GM03348 (cell line): ENCODE results near the gene SORL1.

ENCODE experiments used
- DNase-seq: peaks from one replicate; pipeline ENCODE4 v3.0.0; 2012; ENCODE audit warnings: low spot score

Gene SORL1

GRCh38 chr11:121656328-121657090, 204.4 kb downstream of the SORL1 start:
- DNase-seq, result peak; percentile 17

GRCh38 chr11:121657146-121657545, 205.0 kb downstream of the SORL1 start:
- DNase-seq, result no peak

- DNase-seq, result no peak
Observed at GRCh38 chr11:121659811-121660210, 207.7 kb downstream of the SORL1 start.

GRCh38 chr11:121661880-121662486, 209.9 kb downstream of the SORL1 start:
- DNase-seq, result peak; percentile 66

- no peak for DNase-seq
Observed at GRCh38 chr11:121664144-121664543, 212.0 kb downstream of the SORL1 start.

GRCh38 chr11:121665206-121665838, 213.2 kb downstream of the SORL1 start:
- no peak for DNase-seq

GRCh38 chr11:121667836-121668235, 215.7 kb downstream of the SORL1 start:
- no peak for DNase-seq

- DNase-seq, result no peak
Observed at GRCh38 chr11:121669422-121669821, 217.3 kb downstream of the SORL1 start.

GRCh38 chr11:121670266-121670665, 218.2 kb downstream of the SORL1 start:
- no peak for DNase-seq

- DNase-seq, result no peak
Observed at GRCh38 chr11:121670805-121671282, 218.7 kb downstream of the SORL1 start.

- DNase-seq, result peak; percentile 26
Observed at GRCh38 chr11:121671283-121672168, 219.4 kb downstream of the SORL1 start.

GRCh38 chr11:121672630-121673487, 220.7 kb downstream of the SORL1 start:
- DNase-seq, result peak; percentile 67

GRCh38 chr11:121681550-121682268, 229.6 kb downstream of the SORL1 start:
- no peak for DNase-seq
